ENCODE measurements around the gene NATD1. TPM values are rescaled to one million over a fixed set of nuclear protein-coding genes. Genes with fewer than 3 reads are reported as not detected.
"Not testable (repeated sequence)": the region's sequence is repeated elsewhere in the genome, so short reads cannot be mapped to it uniquely, and the experiment has no call there.

Gene NATD1
- total RNA-seq, 2 experiments from 2014 or later = 3.0 to 3.2 TPM

- ChIA-PET POLR2A (no interaction called here), CTCF (interaction anchor here (0.7 kb wide), 1 partner anchor 21 kb away, joined by 3 read pairs; no protein-coding TSS in a partner anchor)
- H3K4me3 Mint-ChIP-seq = no peak overlapping the region
- no peaks in the 10 kb centered on the region for H3K4me1 Mint-ChIP-seq
- peaks cover 6% of the 10 kb centered on the region for H3K36me3 Mint-ChIP-seq (ENCODE audit: low read depth)
- DNase-seq = no peak
- H3K27ac Mint-ChIP-seq = no peak overlapping the region
- no peaks in the 10 kb centered on the region for H3K27me3 Mint-ChIP-seq
- H3K9me3 Mint-ChIP-seq = peaks cover 3% of the 10 kb centered on the region
Measured at GRCh38 chr17:21228845-21229244, 24.4 kb downstream of the NATD1 start.

- Mint-ChIP-seq H3K4me3 (no peak overlapping the region), H3K27me3 (no peaks in the 10 kb centered on the region), H3K4me1 (no peaks in the 10 kb centered on the region), H3K27ac (no peak overlapping the region), H3K9me3 (peaks cover 3% of the 10 kb centered on the region), H3K36me3 (ENCODE audit: low read depth) (peaks cover 6% of the 10 kb centered on the region)
- ChIA-PET POLR2A (no interaction called here), CTCF (interaction anchor here (0.7 to 1.2 kb wide), 2 partner anchors 21 to 185 kb away, joined by 3 read pairs; no protein-coding TSS in a partner anchor)
- DNase-seq = no peak
Measured at GRCh38 chr17:21228111-21228510, 25.1 kb downstream of the NATD1 start.

GRCh38 chr17:21227277-21227676 lies 25.9 kb downstream of the NATD1 start:
- DNase-seq; H3K27me3 Mint-ChIP-seq; H3K36me3 Mint-ChIP-seq (ENCODE audit: low read depth); H3K4me3 Mint-ChIP-seq; POLR2A ChIA-PET; H3K4me1 Mint-ChIP-seq; H3K27ac Mint-ChIP-seq; H3K9me3 Mint-ChIP-seq: not testable (repeated sequence)
- CTCF ChIA-PET = interaction anchor here (1.2 kb wide), 1 partner anchor 184 kb away, joined by 3 read pairs; no protein-coding TSS in a partner anchor

- POLR2A ChIA-PET = no interaction called here
- DNase-seq = no peak
- Mint-ChIP-seq H3K9me3 (no peaks in the 10 kb centered on the region), H3K4me3 (no peak overlapping the region), H3K4me1 (peaks cover 4% of the 10 kb centered on the region), H3K27me3 (no peaks in the 10 kb centered on the region), H3K36me3 (ENCODE audit: low read depth) (peaks cover 17% of the 10 kb centered on the region), H3K27ac (no peak overlapping the region)
- CTCF ChIA-PET = no interaction called here
Measured at GRCh38 chr17:21223086-21223485, 30.1 kb downstream of the NATD1 start.

GRCh38 chr17:21218831-21219380 lies 34.3 kb downstream of the NATD1 start:
- Mint-ChIP-seq H3K4me3 (no peak overlapping the region), H3K4me1 (peaks cover 34% of the 10 kb centered on the region), H3K27ac (no peak overlapping the region), H3K36me3 (ENCODE audit: low read depth) (peaks cover 21% of the 10 kb centered on the region), H3K27me3 (no peaks in the 10 kb centered on the region), H3K9me3 (no peaks in the 10 kb centered on the region)
- ChIA-PET POLR2A (no interaction called here), CTCF (no interaction called here)
- no peak for DNase-seq

GRCh38 chr17:21218101-21218500 lies 35.1 kb downstream of the NATD1 start:
- H3K27me3 Mint-ChIP-seq = no peaks in the 10 kb centered on the region
- no peaks in the 10 kb centered on the region for H3K9me3 Mint-ChIP-seq
- no peak for DNase-seq
- H3K36me3 Mint-ChIP-seq (ENCODE audit: low read depth) = peaks cover 24% of the 10 kb centered on the region
- no peak overlapping the region for H3K27ac Mint-ChIP-seq
- no peak overlapping the region for H3K4me3 Mint-ChIP-seq
- CTCF ChIA-PET = interaction anchor here (1.0 kb wide), 1 partner anchor 15 kb away, joined by 4 read pairs; no protein-coding TSS in a partner anchor
- H3K4me1 Mint-ChIP-seq = peaks cover 38% of the 10 kb centered on the region
- POLR2A ChIA-PET = no interaction called here

GRCh38 chr17:21217346-21217745 lies 35.9 kb downstream of the NATD1 start:
- POLR2A ChIA-PET = no interaction called here
- CTCF ChIA-PET = interaction anchor here (0.6 to 1.0 kb wide), 2 partner anchors 14 to 182 kb away, joined by 3 to 4 read pairs; no protein-coding TSS in a partner anchor
- Mint-ChIP-seq H3K27ac (no peak overlapping the region), H3K27me3 (no peaks in the 10 kb centered on the region), H3K36me3 (ENCODE audit: low read depth) (peaks cover 30% of the 10 kb centered on the region), H3K4me1 (peaks cover 45% of the 10 kb centered on the region), H3K9me3 (no peaks in the 10 kb centered on the region), H3K4me3 (no peak overlapping the region)
- no peak for DNase-seq

GRCh38 chr17:21215935-21216334 lies 37.3 kb downstream of the NATD1 start:
- POLR2A ChIA-PET = no interaction called here

GRCh38 chr17:21214777-21215541 lies 38.3 kb downstream of the NATD1 start:
- H3K36me3 Mint-ChIP-seq (ENCODE audit: low read depth) = peaks cover 29% of the 10 kb centered on the region
- H3K9me3 Mint-ChIP-seq = no peaks in the 10 kb centered on the region
- CTCF ChIA-PET = interaction anchor here (0.6 to 1.6 kb wide), 4 partner anchors 25 to 246 kb away, joined by 3 to 5 read pairs (median 4); no protein-coding TSS in a partner anchor
- H3K4me1 Mint-ChIP-seq = peaks cover 66% of the 10 kb centered on the region
- POLR2A ChIA-PET = no interaction called here
- DNase-seq = no peak
- H3K4me3 Mint-ChIP-seq = peak overlapping the region; percentile 97
- peak overlapping the region; percentile 89 for H3K27ac Mint-ChIP-seq
- no peaks in the 10 kb centered on the region for H3K27me3 Mint-ChIP-seq

More at GRCh38 chr17:21215935-21216334, 37.3 kb downstream of the NATD1 start:
- CTCF ChIA-PET = interaction anchor here (1.0 to 1.6 kb wide), 3 partner anchors 24 to 87 kb away, joined by 3 to 4 read pairs (median 3); no protein-coding TSS in a partner anchor
- peak overlapping the region; percentile 97 for H3K4me3 Mint-ChIP-seq
- DNase-seq = no peak
- no peaks in the 10 kb centered on the region for H3K9me3 Mint-ChIP-seq
- peak overlapping the region; percentile 89 for H3K27ac Mint-ChIP-seq
- H3K27me3 Mint-ChIP-seq = no peaks in the 10 kb centered on the region
- peaks cover 58% of the 10 kb centered on the region for H3K4me1 Mint-ChIP-seq
- peaks cover 25% of the 10 kb centered on the region for H3K36me3 Mint-ChIP-seq (ENCODE audit: low read depth)

- Mint-ChIP-seq H3K36me3 (ENCODE audit: low read depth) (peaks cover 30% of the 10 kb centered on the region), H3K9me3 (no peaks in the 10 kb centered on the region), H3K27me3 (no peaks in the 10 kb centered on the region), H3K4me1 (peaks cover 66% of the 10 kb centered on the region), H3K27ac (peak within 1 kb of the TSS; percentile 93), H3K4me3 (peak within 1 kb of the TSS; percentile 97)
- CTCF ChIA-PET = interaction anchor here (0.9 to 1.6 kb wide), 3 partner anchors 24 to 95 kb away, joined by 3 to 4 read pairs (median 3); no protein-coding TSS in a partner anchor
- peak; percentile 95 for DNase-seq
- POLR2A ChIA-PET = no interaction called here
Measured at GRCh38 chr17:21214015-21214776, 39.0 kb downstream of the NATD1 start, which contains the start of gene TMEM11. Gene TMEM11, minus strand, starts transcription at chr17:21214161. Its CDS starts 9 bp downstream, at chr17:21214152.

- H3K4me3 Mint-ChIP-seq = peak overlapping the region; percentile 97
- CTCF ChIA-PET = interaction anchor here (1.0 to 1.1 kb wide), 2 partner anchors 13 to 94 kb away, joined by 3 to 4 read pairs; no protein-coding TSS in a partner anchor
- H3K36me3 Mint-ChIP-seq (ENCODE audit: low read depth) = peaks cover 28% of the 10 kb centered on the region
- peak; percentile 44 for DNase-seq
- no peaks in the 10 kb centered on the region for H3K9me3 Mint-ChIP-seq
- no peaks in the 10 kb centered on the region for H3K27me3 Mint-ChIP-seq
- POLR2A ChIA-PET = no interaction called here
- peaks cover 64% of the 10 kb centered on the region for H3K4me1 Mint-ChIP-seq
- H3K27ac Mint-ChIP-seq = peak overlapping the region; percentile 93
Measured at GRCh38 chr17:21213638-21214014, 39.6 kb downstream of the NATD1 start.

GRCh38 chr17:21212826-21213637 lies 40.2 kb downstream of the NATD1 start:
- peaks cover 27% of the 10 kb centered on the region for H3K36me3 Mint-ChIP-seq (ENCODE audit: low read depth)
- ChIA-PET CTCF (interaction anchor here (0.7 to 1.1 kb wide), 4 partner anchors 12 to 93 kb away, joined by 3 to 4 read pairs (median 3); no protein-coding TSS in a partner anchor), POLR2A (no interaction called here)
- H3K4me1 Mint-ChIP-seq = peaks cover 63% of the 10 kb centered on the region
- H3K9me3 Mint-ChIP-seq = no peaks in the 10 kb centered on the region
- no peak for DNase-seq
- no peaks in the 10 kb centered on the region for H3K27me3 Mint-ChIP-seq
- peak overlapping the region; percentile 97 for H3K4me3 Mint-ChIP-seq
- peak overlapping the region; percentile 93 for H3K27ac Mint-ChIP-seq
